GM13977 (cell line): ENCODE measurements around the gene DOK7.

Experiments used
- DNase-seq: peaks from one replicate; pipeline ENCODE4 v3.0.0; 2012; ENCODE audit warnings: low spot score
- in situ Hi-C: fragments of 300-500 bp; cut with MboI; formaldehyde crosslinking; loops from one replicate; pipeline ENCODE4 v1.12.0; 2022; ENCODE audit warnings: low sequenced_read_pairs, low pct_unique_long_range_greater_than_20kb, mixed read lengths, inconsistent platforms; ENCODE audit not compliant: unreplicated experiment
- TF ChIP-seq, protein P1 (sequence below): IDR thresholded peaks from 2 replicates; pipeline ENCODE4 v1.5.1; 2012; ENCODE audit warnings: mild to moderate bottlenecking, control low read depth; ENCODE audit not compliant: insufficient read depth; ENCODE audit errors: extremely low read depth, missing control alignments

The DOK7 gene

GRCh38 chr4:3427134-3427476, 36.0 kb upstream of the DOK7 start:
- in situ Hi-C loops: no loop called here
- TF ChIP-seq, protein P1, sequence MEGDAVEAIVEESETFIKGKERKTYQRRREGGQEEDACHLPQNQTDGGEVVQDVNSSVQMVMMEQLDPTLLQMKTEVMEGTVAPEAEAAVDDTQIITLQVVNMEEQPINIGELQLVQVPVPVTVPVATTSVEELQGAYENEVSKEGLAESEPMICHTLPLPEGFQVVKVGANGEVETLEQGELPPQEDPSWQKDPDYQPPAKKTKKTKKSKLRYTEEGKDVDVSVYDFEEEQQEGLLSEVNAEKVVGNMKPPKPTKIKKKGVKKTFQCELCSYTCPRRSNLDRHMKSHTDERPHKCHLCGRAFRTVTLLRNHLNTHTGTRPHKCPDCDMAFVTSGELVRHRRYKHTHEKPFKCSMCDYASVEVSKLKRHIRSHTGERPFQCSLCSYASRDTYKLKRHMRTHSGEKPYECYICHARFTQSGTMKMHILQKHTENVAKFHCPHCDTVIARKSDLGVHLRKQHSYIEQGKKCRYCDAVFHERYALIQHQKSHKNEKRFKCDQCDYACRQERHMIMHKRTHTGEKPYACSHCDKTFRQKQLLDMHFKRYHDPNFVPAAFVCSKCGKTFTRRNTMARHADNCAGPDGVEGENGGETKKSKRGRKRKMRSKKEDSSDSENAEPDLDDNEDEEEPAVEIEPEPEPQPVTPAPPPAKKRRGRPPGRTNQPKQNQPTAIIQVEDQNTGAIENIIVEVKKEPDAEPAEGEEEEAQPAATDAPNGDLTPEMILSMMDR: no peak
- no peak for DNase-seq

DNA sequence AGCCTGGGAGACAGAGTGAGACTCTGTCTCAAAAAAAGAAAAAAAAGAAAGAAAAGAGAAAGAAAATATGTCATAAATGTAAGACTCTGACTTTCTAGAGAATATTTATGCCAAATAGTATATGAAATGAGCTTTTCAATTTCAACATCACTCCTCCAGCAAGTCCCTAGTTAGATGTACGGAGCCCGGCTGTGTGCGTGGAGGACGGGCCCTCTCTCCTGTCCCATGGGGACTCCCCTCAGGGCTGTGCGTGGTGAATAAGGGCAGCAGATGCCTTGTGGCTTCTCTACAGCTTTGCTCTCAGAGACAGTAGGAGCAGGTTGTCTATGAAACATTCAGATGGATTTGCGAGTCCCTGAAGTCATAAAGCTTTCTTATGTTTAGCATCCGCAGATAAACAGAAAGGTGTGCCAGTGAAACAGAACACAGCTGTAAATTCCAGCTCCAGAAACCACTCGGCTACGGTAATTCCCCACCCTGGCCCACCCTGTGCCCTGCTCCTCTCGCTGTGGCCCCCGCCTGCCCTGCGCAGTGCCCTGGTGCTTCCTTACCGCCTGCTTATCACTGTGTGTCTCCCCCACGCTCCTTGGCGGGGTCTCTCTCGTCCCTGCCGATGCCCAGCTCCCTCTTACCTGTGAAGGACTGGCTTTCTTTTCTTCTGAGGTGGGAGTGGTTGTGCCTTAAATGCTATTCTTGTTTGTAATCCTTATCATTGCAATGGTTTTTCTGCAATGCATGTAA, 35.2 kb upstream of the DOK7 start:
- TF ChIP-seq, protein P1: no peak
- in situ Hi-C loops: no loop called here
- DNase-seq: no peak

DNA sequence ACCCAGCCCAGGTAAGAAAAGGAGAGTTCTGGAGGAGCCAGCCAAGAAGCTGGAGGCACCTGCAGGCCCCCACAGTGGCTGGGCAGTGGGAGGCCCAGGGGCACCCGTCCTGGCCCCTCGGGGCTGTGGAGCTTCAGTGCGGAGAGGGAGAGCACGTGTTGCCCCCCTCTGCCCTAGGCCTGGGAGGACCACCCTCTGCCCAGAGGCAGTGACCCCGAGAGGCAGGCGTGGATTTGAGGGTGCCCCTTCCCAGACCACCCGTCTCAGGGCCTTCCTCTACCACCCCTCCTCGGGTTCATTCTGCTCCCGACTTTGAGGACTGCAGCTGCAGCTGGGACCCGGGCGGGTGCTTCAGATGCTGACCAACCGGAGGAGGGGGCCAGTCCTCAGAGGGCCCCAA, 33.5 kb upstream of the DOK7 start:
- DNase-seq: no peak
- in situ Hi-C loops: no loop called here
- TF ChIP-seq, protein P1: no peak

DNA sequence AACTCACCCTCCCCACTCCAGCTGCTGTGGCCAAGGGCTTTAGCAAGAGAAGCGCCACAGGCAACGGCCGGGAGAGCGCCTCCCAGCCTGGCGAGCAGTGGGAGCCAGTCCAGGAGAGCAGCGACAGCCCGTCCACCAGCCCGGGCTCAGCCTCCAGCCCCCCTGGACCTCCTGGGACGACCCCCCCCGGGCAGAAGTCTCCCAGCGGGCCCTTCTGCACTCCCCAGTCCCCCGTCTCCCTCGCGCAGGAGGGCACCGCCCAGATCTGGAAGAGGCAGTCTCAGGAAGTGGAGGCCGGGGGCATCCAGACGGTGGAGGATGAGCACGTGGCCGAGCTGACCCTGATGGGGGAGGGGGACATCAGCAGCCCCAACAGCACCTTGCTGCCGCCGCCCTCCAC, 32.6 kb upstream of the DOK7 start:
- in situ Hi-C loops: no loop called here
- TF ChIP-seq, protein P1: no peak
- DNase-seq: no peak

DNA sequence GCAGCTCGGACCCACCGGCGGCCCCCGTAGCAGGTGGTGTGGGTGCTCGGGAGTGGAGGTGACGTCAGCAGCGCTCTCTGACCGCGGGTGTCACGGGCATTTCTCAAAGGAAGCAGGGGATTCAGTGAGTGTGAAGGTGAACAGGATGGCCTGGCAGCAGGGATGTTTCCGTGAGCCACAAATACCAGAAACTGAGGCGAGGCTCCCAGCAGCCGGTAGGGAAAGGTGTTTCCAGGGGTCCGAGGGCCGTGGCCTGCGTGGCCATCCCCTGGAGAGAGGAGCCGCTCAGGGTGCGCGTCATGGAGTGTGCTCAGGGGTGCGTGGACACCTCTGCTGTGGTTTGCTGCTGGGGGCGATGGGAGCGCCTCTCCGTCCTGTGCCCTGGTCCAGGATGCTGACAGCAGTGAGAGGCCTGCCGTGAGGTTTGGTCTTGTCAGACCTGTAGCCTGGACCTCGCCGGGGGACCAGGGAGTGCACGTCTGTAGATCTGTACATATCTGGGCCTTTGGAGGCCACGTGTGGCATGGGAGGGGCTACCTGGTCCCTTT, 31.6 kb upstream of the DOK7 start:
- TF ChIP-seq, protein P1: no peak
- DNase-seq: no peak
- in situ Hi-C loops: no loop called here

DNA sequence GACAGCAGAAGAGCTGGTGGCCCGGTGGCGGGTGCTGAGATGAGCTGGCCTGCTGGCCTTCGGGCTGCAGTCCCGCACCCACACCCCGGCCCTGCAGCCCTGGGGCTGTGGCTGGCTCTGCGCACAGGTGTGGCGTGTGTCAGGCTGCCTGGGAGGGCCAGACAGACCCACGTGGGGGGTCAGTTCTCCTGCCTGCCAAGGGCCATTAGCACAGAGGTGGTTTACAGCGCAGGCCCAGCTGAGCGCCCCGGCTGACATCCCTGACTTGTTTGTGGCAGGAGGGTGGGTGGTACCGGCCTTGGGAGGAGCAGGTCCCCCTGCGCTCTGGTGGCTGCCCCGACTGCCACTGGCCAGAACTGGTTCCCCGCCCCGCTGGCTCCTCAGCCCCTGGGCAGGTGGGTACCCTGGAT, 30.7 kb upstream of the DOK7 start:
- DNase-seq: no peak
- in situ Hi-C loops: no loop called here
- TF ChIP-seq, protein P1: no peak
